OCI-LY3 (cell line): ENCODE data around the gene SDE2.
"Not testable (repeated sequence)": the region's sequence is repeated elsewhere in the genome, so short reads cannot be mapped to it uniquely, and the experiment has no call there.

Experiments
- H2AFZ ChIP-seq: fragments of 200-600, 300-600 bp; shearing (Covaris generic); 2 replicates; pipeline ENCODE4 v1.6.0; 2014; ENCODE audit warnings: antibody characterized with exemption, low read depth, low read length
- H3K27ac ChIP-seq: fragments of 200-600, 300-600 bp; sonication (generic); 2 replicates; pipeline ENCODE4 v1.5.1; 2014; ENCODE audit warnings: mild to moderate bottlenecking, low read length, moderate library complexity, mixed read lengths
- H3K27me3 ChIP-seq: fragments of 200-600, 300-600 bp; sonication (generic); 2 replicates; pipeline ENCODE4 v1.6.1; 2014; ENCODE audit warnings: low read depth, low read length, mixed read lengths
- H3K36me3 ChIP-seq: fragments of 200-600, 300-600 bp; sonication (generic); replicated peaks from 2 replicates; pipeline ENCODE3; 2014; ENCODE audit warnings: low read depth, low read length, mixed read lengths
- H3K4me1 ChIP-seq: fragments of 300-600, 200-600 bp; sonication (generic); 2 replicates; pipeline ENCODE4 v1.6.1; 2014; ENCODE audit warnings: low read length, mixed read lengths
- H3K4me2 ChIP-seq: fragments of 200-600, 300-600 bp; sonication (generic); 2 replicates; pipeline ENCODE4 v1.6.1; 2014; ENCODE audit warnings: low read length, mixed read lengths
- H3K4me3 ChIP-seq: fragments of 300-600, 200-600 bp; sonication (generic); 2 replicates; pipeline ENCODE4 v1.5.1; 2014; ENCODE audit warnings: antibody characterized with exemption, mild to moderate bottlenecking, low read length, moderate library complexity
- H3K79me2 ChIP-seq: fragments of 300-600, 200-600 bp; shearing (Covaris generic); 2 replicates; pipeline ENCODE4 v1.6.1; 2014; ENCODE audit warnings: mild to moderate bottlenecking, low read length, mixed read lengths
- H3K9ac ChIP-seq: fragments of 300-600, 200-600 bp; shearing (Covaris generic); 2 replicates; pipeline ENCODE4 v1.6.0; 2014; ENCODE audit warnings: mild to moderate bottlenecking, low read length, moderate library complexity
- H3K9me3 ChIP-seq: fragments of 200-600, 300-600 bp; shearing (Covaris generic); 2 replicates; pipeline ENCODE4 v1.6.1; 2014; ENCODE audit warnings: low read length, mixed read lengths; ENCODE audit not compliant: insufficient read depth
- H4K20me1 ChIP-seq: fragments of 200-600, 300-600 bp; sonication (generic); 2 replicates; pipeline ENCODE4 v1.6.1; 2016; ENCODE audit warnings: low read length, mixed read lengths; ENCODE audit not compliant: insufficient read depth
- EZH2phosphoT487 ChIP-seq: fragments of 200-600 bp; shearing (Covaris generic); IDR thresholded peaks from 2 replicates; pipeline ENCODE4 v1.6.1; 2018; ENCODE audit warnings: antibody characterized with exemption, mixed run types, low read depth
- TF ChIP-seq, protein P1 (sequence below): fragments of 200-600, 300-600 bp; sonication (generic); IDR thresholded peaks from 2 replicates; pipeline ENCODE4 v1.5.1; 2014; ENCODE audit warnings: antibody characterized with exemption, low read length, low read depth

The SDE2 gene

DNA sequence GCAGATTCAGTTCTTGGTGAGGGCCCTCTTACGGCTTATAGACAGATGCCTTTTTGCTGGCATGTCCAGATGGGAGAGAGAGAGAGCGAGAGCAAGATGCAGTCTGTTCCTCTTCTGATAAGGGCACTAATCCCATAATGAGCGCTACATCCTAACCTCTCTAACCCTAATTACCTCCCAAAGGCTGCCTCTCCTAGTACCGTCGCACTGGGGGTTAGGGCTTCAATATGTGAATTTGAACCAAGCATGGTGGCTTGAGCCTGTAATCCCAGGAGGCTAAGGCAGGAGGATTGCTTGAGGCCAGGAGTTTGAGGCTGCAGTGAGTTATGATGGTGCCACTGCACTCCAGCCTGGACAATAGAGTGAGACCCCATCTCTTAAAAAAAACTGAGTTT is 10.5 kb upstream of the SDE2 start:
- Histone ChIP-seq H3K9me3 (no peaks in the 10 kb centered on the region), H3K27me3 (no peaks in the 10 kb centered on the region), H3K79me2 (no peaks in the 10 kb centered on the region), H3K4me2 (no peak overlapping the region), H2AFZ (no peak overlapping the region), H3K9ac (no peak overlapping the region), H4K20me1 (no peaks in the 10 kb centered on the region), H3K4me3 (no peak overlapping the region), H3K27ac (no peak overlapping the region), H3K36me3 (no peaks in the 10 kb centered on the region), H3K4me1 (peaks cover 6% of the 10 kb centered on the region)
- no peak for TF ChIP-seq EZH2phosphoT487
- TF ChIP-seq, protein P1, sequence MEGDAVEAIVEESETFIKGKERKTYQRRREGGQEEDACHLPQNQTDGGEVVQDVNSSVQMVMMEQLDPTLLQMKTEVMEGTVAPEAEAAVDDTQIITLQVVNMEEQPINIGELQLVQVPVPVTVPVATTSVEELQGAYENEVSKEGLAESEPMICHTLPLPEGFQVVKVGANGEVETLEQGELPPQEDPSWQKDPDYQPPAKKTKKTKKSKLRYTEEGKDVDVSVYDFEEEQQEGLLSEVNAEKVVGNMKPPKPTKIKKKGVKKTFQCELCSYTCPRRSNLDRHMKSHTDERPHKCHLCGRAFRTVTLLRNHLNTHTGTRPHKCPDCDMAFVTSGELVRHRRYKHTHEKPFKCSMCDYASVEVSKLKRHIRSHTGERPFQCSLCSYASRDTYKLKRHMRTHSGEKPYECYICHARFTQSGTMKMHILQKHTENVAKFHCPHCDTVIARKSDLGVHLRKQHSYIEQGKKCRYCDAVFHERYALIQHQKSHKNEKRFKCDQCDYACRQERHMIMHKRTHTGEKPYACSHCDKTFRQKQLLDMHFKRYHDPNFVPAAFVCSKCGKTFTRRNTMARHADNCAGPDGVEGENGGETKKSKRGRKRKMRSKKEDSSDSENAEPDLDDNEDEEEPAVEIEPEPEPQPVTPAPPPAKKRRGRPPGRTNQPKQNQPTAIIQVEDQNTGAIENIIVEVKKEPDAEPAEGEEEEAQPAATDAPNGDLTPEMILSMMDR: no peak

- not testable (repeated sequence) for H2AFZ ChIP-seq, H3K79me2 ChIP-seq
- peaks cover 17% of the 10 kb centered on the region for H3K4me1 ChIP-seq
These were observed 8.2 kb upstream of the SDE2 start for GRCh38 chr1:226007126-226007892.

GRCh38 chr1:226006686-226007085 is 7.5 kb upstream of the SDE2 start:
- Histone ChIP-seq H3K27ac (no peak overlapping the region), H4K20me1 (no peaks in the 10 kb centered on the region), H3K79me2 (no peaks in the 10 kb centered on the region), H3K36me3 (no peaks in the 10 kb centered on the region), H3K4me2 (no peak overlapping the region), H3K4me3 (no peak overlapping the region), H3K9me3 (no peaks in the 10 kb centered on the region), H3K9ac (no peak overlapping the region), H2AFZ (no peak overlapping the region), H3K27me3 (no peaks in the 10 kb centered on the region), H3K4me1 (peaks cover 23% of the 10 kb centered on the region)
- TF ChIP-seq, protein P1: no peak
- no peak for TF ChIP-seq EZH2phosphoT487

More at GRCh38 chr1:226007126-226007892, 8.2 kb upstream of the SDE2 start:
- H3K4me2 ChIP-seq, H3K27me3 ChIP-seq, H3K36me3 ChIP-seq, H3K9ac ChIP-seq, H3K27ac ChIP-seq, H4K20me1 ChIP-seq, H3K4me3 ChIP-seq, H3K9me3 ChIP-seq: not testable (repeated sequence)

GRCh38 chr1:226004396-226004795 is 5.3 kb upstream of the SDE2 start:
- no peaks in the 10 kb centered on the region for H3K36me3 ChIP-seq
- H4K20me1 ChIP-seq: no peaks in the 10 kb centered on the region
- H3K27me3 ChIP-seq: no peaks in the 10 kb centered on the region
- no peak overlapping the region for H3K4me3 ChIP-seq
- no peak overlapping the region for H3K4me2 ChIP-seq
- peaks cover 29% of the 10 kb centered on the region for H3K4me1 ChIP-seq
- H2AFZ ChIP-seq: no peak overlapping the region
- no peaks in the 10 kb centered on the region for H3K79me2 ChIP-seq
- no peak overlapping the region for H3K27ac ChIP-seq
- no peak for TF ChIP-seq EZH2phosphoT487
- TF ChIP-seq, protein P1: no peak
- no peak overlapping the region for H3K9ac ChIP-seq
- no peaks in the 10 kb centered on the region for H3K9me3 ChIP-seq
